Measurements from ENCODE around the gene ZNF350. TPM values are rescaled to one million over a fixed set of nuclear protein-coding genes. Genes with fewer than 3 reads are reported as not detected.

The ZNF350 gene
- total and polyA plus RNA-seq, 2 of the 13 experiments (the other 11 are each of a cell fraction or from before 2014, with no cell fraction given): 3.7 to 6.9 TPM

DNA sequence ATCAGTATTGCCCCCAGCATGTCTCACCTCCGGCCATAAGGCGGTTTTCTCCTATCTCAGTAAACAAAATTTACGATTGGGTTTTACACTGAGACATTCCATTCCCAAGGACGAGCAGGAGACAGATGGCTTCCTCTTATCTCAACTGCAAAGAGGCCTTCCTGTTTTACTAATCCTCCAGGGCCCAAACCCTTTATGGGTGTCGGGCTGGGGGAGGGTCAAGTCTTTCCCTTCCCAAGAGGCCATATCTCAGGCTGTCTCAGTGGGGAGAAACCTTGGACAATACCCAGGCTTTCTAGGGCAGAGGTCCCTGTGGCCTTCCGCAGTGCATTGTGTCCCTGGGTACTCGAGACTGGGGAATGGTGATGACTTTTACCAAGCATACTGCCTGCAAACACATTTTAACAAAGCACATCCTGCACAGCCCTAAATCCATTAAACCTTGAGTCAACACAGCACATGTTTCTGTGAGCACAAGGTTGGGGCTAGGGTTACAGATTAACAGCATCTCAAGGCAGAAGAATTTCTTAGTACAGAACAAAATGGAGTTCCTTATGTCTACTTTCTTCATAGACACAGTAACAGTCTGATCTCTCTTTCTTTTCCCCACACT, 25.9 kb downstream of the ZNF350 start (continued):
- TF ChIP-seq, protein P1, sequence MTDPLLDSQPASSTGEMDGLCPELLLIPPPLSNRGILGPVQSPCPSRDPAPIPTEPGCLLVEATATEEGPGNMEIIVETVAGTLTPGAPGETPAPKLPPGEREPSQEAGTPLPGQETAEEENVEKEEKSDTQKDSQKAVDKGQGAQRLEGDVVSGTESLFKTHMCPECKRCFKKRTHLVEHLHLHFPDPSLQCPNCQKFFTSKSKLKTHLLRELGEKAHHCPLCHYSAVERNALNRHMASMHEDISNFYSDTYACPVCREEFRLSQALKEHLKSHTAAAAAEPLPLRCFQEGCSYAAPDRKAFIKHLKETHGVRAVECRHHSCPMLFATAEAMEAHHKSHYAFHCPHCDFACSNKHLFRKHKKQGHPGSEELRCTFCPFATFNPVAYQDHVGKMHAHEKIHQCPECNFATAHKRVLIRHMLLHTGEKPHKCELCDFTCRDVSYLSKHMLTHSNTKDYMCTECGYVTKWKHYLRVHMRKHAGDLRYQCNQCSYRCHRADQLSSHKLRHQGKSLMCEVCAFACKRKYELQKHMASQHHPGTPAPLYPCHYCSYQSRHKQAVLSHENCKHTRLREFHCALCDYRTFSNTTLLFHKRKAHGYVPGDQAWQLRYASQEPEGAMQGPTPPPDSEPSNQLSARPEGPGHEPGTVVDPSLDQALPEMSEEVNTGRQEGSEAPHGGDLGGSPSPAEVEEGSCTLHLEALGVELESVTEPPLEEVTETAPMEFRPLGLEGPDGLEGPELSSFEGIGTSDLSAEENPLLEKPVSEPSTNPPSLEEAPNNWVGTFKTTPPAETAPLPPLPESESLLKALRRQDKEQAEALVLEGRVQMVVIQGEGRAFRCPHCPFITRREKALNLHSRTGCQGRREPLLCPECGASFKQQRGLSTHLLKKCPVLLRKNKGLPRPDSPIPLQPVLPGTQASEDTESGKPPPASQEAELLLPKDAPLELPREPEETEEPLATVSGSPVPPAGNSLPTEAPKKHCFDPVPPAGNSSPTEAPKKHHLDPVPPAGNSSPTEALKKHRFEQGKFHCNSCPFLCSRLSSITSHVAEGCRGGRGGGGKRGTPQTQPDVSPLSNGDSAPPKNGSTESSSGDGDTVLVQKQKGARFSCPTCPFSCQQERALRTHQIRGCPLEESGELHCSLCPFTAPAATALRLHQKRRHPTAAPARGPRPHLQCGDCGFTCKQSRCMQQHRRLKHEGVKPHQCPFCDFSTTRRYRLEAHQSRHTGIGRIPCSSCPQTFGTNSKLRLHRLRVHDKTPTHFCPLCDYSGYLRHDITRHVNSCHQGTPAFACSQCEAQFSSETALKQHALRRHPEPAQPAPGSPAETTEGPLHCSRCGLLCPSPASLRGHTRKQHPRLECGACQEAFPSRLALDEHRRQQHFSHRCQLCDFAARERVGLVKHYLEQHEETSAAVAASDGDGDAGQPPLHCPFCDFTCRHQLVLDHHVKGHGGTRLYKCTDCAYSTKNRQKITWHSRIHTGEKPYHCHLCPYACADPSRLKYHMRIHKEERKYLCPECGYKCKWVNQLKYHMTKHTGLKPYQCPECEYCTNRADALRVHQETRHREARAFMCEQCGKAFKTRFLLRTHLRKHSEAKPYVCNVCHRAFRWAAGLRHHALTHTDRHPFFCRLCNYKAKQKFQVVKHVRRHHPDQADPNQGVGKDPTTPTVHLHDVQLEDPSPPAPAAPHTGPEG (CRISPR knock-in tag; IDR thresholded peaks at IDR 0.05): 0 out of 2 replicates have a peak, but pooled peaks have one; percentile 73
- TF ChIP-seq ZNF143 (CRISPR knock-in tag; IDR thresholded peaks at IDR 0.05) (peak; percentile 69; the same call in 1 of the 2 replicates), BCL6 (CRISPR knock-in tag; IDR thresholded peaks at IDR 0.05) (0 out of 2 replicates have a peak, but pooled peaks have one; percentile 32), MIER3 (CRISPR knock-in tag; IDR thresholded peaks at IDR 0.05; ENCODE audit: borderline replicate concordance) (peak; percentile 46; the same call in 1 of the 2 replicates), MEIS2 (CRISPR knock-in tag; IDR thresholded peaks at IDR 0.05) (0 out of 2 replicates have a peak, but pooled peaks have one; percentile 25), FOXJ3 (CRISPR knock-in tag; IDR thresholded peaks at IDR 0.05; ENCODE audit: borderline replicate concordance) (peak; percentile 66; the same call in 1 of the 2 replicates), EP300 (IDR thresholded peaks at IDR 0.05; ENCODE audit: low read depth in 2 of 2, low read length in 2 of 2) (peak in 1 of 2 experiments; percentile 13; a peak in 1 of 4 replicates), EP300 (CRISPR knock-in tag; IDR thresholded peaks at IDR 0.05; ENCODE audit: borderline replicate concordance) (peak; percentile 51; the same call in 1 of the 2 replicates), ZNF205 (CRISPR knock-in tag; IDR thresholded peaks at IDR 0.05) (peak; percentile 29; the same call in 1 of the 2 replicates), HDAC2 (CRISPR knock-in tag; IDR thresholded peaks at IDR 0.05) (peak; percentile 77), RARA (CRISPR knock-in tag; IDR thresholded peaks at IDR 0.05) (peak; percentile 39), ZFX (CRISPR knock-in tag; IDR thresholded peaks at IDR 0.05; ENCODE audit: low read depth) (peak; percentile 35; the same call in 1 of the 2 replicates), ETV5 (CRISPR knock-in tag; IDR thresholded peaks at IDR 0.05; ENCODE audit: borderline replicate concordance) (peak; percentile 69), SALL2 (CRISPR knock-in tag; IDR thresholded peaks at IDR 0.05) (0 out of 2 replicates have a peak, but pooled peaks have one; percentile 28), ZFP90 (CRISPR knock-in tag; IDR thresholded peaks at IDR 0.05; ENCODE audit: borderline replicate concordance) (0 out of 2 replicates have a peak, but pooled peaks have one; percentile 85), MTA1 (CRISPR knock-in tag; IDR thresholded peaks at IDR 0.05; ENCODE audit: borderline replicate concordance) (peak; percentile 23; the same call in 1 of the 2 replicates), ZNF292 (CRISPR knock-in tag; IDR thresholded peaks at IDR 0.05; ENCODE audit: borderline replicate concordance, low read depth) (peak; percentile 44; the same call in 1 of the 2 replicates), ZNF766 (CRISPR knock-in tag; IDR thresholded peaks at IDR 0.05; ENCODE audit: borderline replicate concordance) (peak; percentile 48; the same call in 1 of the 2 replicates)
- TF ChIP-seq, protein P2, sequence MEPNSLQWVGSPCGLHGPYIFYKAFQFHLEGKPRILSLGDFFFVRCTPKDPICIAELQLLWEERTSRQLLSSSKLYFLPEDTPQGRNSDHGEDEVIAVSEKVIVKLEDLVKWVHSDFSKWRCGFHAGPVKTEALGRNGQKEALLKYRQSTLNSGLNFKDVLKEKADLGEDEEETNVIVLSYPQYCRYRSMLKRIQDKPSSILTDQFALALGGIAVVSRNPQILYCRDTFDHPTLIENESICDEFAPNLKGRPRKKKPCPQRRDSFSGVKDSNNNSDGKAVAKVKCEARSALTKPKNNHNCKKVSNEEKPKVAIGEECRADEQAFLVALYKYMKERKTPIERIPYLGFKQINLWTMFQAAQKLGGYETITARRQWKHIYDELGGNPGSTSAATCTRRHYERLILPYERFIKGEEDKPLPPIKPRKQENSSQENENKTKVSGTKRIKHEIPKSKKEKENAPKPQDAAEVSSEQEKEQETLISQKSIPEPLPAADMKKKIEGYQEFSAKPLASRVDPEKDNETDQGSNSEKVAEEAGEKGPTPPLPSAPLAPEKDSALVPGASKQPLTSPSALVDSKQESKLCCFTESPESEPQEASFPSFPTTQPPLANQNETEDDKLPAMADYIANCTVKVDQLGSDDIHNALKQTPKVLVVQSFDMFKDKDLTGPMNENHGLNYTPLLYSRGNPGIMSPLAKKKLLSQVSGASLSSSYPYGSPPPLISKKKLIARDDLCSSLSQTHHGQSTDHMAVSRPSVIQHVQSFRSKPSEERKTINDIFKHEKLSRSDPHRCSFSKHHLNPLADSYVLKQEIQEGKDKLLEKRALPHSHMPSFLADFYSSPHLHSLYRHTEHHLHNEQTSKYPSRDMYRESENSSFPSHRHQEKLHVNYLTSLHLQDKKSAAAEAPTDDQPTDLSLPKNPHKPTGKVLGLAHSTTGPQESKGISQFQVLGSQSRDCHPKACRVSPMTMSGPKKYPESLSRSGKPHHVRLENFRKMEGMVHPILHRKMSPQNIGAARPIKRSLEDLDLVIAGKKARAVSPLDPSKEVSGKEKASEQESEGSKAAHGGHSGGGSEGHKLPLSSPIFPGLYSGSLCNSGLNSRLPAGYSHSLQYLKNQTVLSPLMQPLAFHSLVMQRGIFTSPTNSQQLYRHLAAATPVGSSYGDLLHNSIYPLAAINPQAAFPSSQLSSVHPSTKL (CRISPR knock-in tag; IDR thresholded peaks at IDR 0.05): peak; percentile 88

All from HepG2 (cell line).